Measurements from ENCODE around the gene DVL3.
"Not testable (repeated sequence)": the region's sequence is repeated elsewhere in the genome, so short reads cannot be mapped to it uniquely, and the experiment has no call there.

DVL3 gene

GRCh38 chr3:184154885-184155643, at the start of gene DVL3:
DVL3 (plus strand) TSS chr3:184155377; CDS start chr3:184155636, 259 bp downstream.
- peak; percentile 42 for DNase-seq

- no peak for DNase-seq
These were observed 44.9 kb upstream of the DVL3 start for GRCh38 chr3:184110316-184110725.

- no peak for DNase-seq
These were observed 39.2 kb upstream of the DVL3 start for GRCh38 chr3:184116017-184116416.

- DNase-seq = no peak
These were observed 37.5 kb upstream of the DVL3 start for GRCh38 chr3:184117636-184118035.

GRCh38 chr3:184121031-184121430, 34.1 kb upstream of the DVL3 start:
- not testable (repeated sequence) for DNase-seq

- no peak for DNase-seq
These were observed 29.2 kb upstream of the DVL3 start for GRCh38 chr3:184126006-184126405.

GRCh38 chr3:184129012-184129411, 26.2 kb upstream of the DVL3 start:
- DNase-seq = no peak

GRCh38 chr3:184132945-184133344, 22.2 kb upstream of the DVL3 start:
- DNase-seq = no peak

GRCh38 chr3:184133840-184134745, 21.1 kb upstream of the DVL3 start:
- DNase-seq = peak; percentile 60

GRCh38 chr3:184134746-184135148, 20.4 kb upstream of the DVL3 start:
- no peak for DNase-seq

GRCh38 chr3:184135149-184135910, 19.8 kb upstream of the DVL3 start, which contains the start of gene EIF2B5:
EIF2B5 (plus strand) TSS chr3:184135358; CDS start chr3:184135386, 28 bp downstream.
- DNase-seq = peak; percentile 86

GRCh38 chr3:184135911-184136260, 19.3 kb upstream of the DVL3 start:
- DNase-seq = no peak

GRCh38 chr3:184140436-184140835, 14.7 kb upstream of the DVL3 start:
- DNase-seq = no peak

GRCh38 chr3:184142199-184142598, 13.0 kb upstream of the DVL3 start:
- DNase-seq = no peak

- DNase-seq = no peak
These were observed 11.8 kb upstream of the DVL3 start for GRCh38 chr3:184143327-184143726.

GRCh38 chr3:184144505-184144904, 10.7 kb upstream of the DVL3 start:
- DNase-seq = no peak

GRCh38 chr3:184145111-184145524, 10.1 kb upstream of the DVL3 start:
- peak; percentile 38 for DNase-seq

- no peak for DNase-seq
These were observed 9.4 kb upstream of the DVL3 start for GRCh38 chr3:184145751-184146270.

- no peak for DNase-seq
These were observed 7.1 kb upstream of the DVL3 start for GRCh38 chr3:184148076-184148475.

GRCh38 chr3:184149123-184149522, 6.1 kb upstream of the DVL3 start:
- DNase-seq = no peak

GRCh38 chr3:184149770-184150169, 5.4 kb upstream of the DVL3 start:
- DNase-seq = not testable (repeated sequence)

- DNase-seq = peak; percentile 57
These were observed 706 bp downstream of the DVL3 start for GRCh38 chr3:184155644-184156521.

All from activated naive CD4-positive, alpha-beta T cell treated with anti-CD3 and anti-CD28 coated beads, Interleukin-2, amount 50 U/mL, for 16 hours (primary cell).